SK-N-SH treated with all-trans-retinoic acid at 6 μM for 48 hours (cell line): ENCODE measurements around the gene CDCA3.

Experiments
- ARNTL ChIP-seq: fragments of 450-650 bp; formaldehyde crosslinking; IDR thresholded peaks from 2 replicates; pipeline ENCODE4 v1.5.0; 2020; ENCODE audit warnings: low read depth, mild to moderate bottlenecking, moderate library complexity, borderline replicate concordance
- CSRNP3 ChIP-seq: fragments of 250-450 bp; sonication (Bioruptor Pico); IDR thresholded peaks from 2 replicates; pipeline ENCODE4 v1.5.1; 2021; ENCODE audit warnings: mild to moderate bottlenecking, moderate library complexity
- ISL1 ChIP-seq: fragments of 250-450 bp; sonication (Bioruptor Pico); IDR thresholded peaks from 2 replicates; pipeline ENCODE4 v2.1.2; 2022; ENCODE audit warnings: mild to moderate bottlenecking, moderate library complexity
- RARB ChIP-seq: fragments of 250-450 bp; sonication (Bioruptor Pico); IDR thresholded peaks from 2 replicates; pipeline ENCODE4 v1.8.0; 2021; ENCODE audit warnings: mild to moderate bottlenecking, moderate library complexity
- TCF4 ChIP-seq: fragments of 250-450 bp; sonication (Bioruptor Pico); IDR thresholded peaks from 2 replicates; pipeline ENCODE4 v1.8.0; 2021; ENCODE audit warnings: mild to moderate bottlenecking, moderate library complexity, borderline replicate concordance
- ZC3H10 ChIP-seq: fragments of 250-450 bp; sonication (Bioruptor Pico); IDR thresholded peaks from 2 replicates; pipeline ENCODE4 v1.5.1; 2021; ENCODE audit warnings: mild to moderate bottlenecking, moderate library complexity
- ZFP30 ChIP-seq: fragments of 450-650 bp; formaldehyde crosslinking; IDR thresholded peaks from 2 replicates; pipeline ENCODE4 v1.5.0; 2022; ENCODE audit warnings: mild to moderate bottlenecking, moderate library complexity
- ZNF565 ChIP-seq: fragments of 450-650 bp; formaldehyde crosslinking; conservative IDR thresholded peaks from 2 replicates; pipeline ENCODE4 v1.5.0; 2020; ENCODE audit warnings: low read depth, mild to moderate bottlenecking, moderate library complexity
- ZNF70 ChIP-seq: fragments of 450-650 bp; formaldehyde crosslinking; IDR thresholded peaks from 2 replicates; pipeline ENCODE4 v1.5.0; 2020; ENCODE audit warnings: mild to moderate bottlenecking, moderate library complexity
- TF ChIP-seq, protein P1 (sequence below): fragments of 250-450 bp; sonication (Bioruptor Pico); IDR thresholded peaks from 2 replicates; pipeline ENCODE4 v1.8.0; 2020; ENCODE audit warnings: mild to moderate bottlenecking, moderate library complexity, borderline replicate concordance
- TF ChIP-seq, protein P2 (sequence below): fragments of 250-450 bp; sonication (Bioruptor Pico); IDR thresholded peaks from 2 replicates; pipeline ENCODE4 v1.5.1; 2020; ENCODE audit warnings: low read depth, mild to moderate bottlenecking, moderate library complexity
- TF ChIP-seq, protein P3 (sequence below): fragments of 250-450 bp; sonication (Bioruptor Pico); IDR thresholded peaks from 2 replicates; pipeline ENCODE4 v1.5.0; 2020; ENCODE audit warnings: mild to moderate bottlenecking, moderate library complexity

DNA sequence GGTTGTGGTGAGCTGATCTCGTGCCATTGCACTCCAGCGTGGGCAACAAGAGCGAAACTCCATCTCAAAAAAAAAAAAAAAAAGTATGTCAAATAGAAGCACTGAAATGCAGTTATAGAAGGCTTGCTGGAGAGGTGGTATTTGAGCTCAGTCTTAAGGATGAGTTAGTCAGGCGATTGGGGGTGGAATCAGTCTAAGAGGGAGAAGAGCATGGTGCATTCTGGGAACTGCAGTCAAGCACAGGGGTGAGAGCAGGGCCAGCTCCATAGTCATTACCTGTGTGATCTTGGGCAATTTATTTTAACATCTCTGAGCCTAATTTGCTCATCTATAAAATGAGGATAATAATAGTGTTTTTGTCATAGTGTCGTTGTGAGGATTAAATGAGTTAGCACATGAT, 16.2 kb downstream of the CDCA3 start:
- TF ChIP-seq ARNTL (CRISPR knock-in tag) (no peak), ZNF565 (CRISPR knock-in tag) (no peak), TCF4 (CRISPR knock-in tag) (no peak), ISL1 (CRISPR knock-in tag) (no peak), ZFP30 (CRISPR knock-in tag) (no peak), ZC3H10 (CRISPR knock-in tag) (no peak), ZNF70 (CRISPR knock-in tag) (no peak), RARB (no peak), CSRNP3 (CRISPR knock-in tag) (no peak)
- TF ChIP-seq, protein P1, sequence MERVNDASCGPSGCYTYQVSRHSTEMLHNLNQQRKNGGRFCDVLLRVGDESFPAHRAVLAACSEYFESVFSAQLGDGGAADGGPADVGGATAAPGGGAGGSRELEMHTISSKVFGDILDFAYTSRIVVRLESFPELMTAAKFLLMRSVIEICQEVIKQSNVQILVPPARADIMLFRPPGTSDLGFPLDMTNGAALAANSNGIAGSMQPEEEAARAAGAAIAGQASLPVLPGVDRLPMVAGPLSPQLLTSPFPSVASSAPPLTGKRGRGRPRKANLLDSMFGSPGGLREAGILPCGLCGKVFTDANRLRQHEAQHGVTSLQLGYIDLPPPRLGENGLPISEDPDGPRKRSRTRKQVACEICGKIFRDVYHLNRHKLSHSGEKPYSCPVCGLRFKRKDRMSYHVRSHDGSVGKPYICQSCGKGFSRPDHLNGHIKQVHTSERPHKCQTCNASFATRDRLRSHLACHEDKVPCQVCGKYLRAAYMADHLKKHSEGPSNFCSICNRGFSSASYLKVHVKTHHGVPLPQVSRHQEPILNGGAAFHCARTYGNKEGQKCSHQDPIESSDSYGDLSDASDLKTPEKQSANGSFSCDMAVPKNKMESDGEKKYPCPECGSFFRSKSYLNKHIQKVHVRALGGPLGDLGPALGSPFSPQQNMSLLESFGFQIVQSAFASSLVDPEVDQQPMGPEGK: no peak
- TF ChIP-seq, protein P2, sequence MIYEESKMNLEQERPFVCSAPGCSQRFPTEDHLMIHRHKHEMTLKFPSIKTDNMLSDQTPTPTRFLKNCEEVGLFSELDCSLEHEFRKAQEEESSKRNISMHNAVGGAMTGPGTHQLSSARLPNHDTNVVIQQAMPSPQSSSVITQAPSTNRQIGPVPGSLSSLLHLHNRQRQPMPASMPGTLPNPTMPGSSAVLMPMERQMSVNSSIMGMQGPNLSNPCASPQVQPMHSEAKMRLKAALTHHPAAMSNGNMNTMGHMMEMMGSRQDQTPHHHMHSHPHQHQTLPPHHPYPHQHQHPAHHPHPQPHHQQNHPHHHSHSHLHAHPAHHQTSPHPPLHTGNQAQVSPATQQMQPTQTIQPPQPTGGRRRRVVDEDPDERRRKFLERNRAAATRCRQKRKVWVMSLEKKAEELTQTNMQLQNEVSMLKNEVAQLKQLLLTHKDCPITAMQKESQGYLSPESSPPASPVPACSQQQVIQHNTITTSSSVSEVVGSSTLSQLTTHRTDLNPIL (CRISPR knock-in tag): no peak
- TF ChIP-seq, protein P3, sequence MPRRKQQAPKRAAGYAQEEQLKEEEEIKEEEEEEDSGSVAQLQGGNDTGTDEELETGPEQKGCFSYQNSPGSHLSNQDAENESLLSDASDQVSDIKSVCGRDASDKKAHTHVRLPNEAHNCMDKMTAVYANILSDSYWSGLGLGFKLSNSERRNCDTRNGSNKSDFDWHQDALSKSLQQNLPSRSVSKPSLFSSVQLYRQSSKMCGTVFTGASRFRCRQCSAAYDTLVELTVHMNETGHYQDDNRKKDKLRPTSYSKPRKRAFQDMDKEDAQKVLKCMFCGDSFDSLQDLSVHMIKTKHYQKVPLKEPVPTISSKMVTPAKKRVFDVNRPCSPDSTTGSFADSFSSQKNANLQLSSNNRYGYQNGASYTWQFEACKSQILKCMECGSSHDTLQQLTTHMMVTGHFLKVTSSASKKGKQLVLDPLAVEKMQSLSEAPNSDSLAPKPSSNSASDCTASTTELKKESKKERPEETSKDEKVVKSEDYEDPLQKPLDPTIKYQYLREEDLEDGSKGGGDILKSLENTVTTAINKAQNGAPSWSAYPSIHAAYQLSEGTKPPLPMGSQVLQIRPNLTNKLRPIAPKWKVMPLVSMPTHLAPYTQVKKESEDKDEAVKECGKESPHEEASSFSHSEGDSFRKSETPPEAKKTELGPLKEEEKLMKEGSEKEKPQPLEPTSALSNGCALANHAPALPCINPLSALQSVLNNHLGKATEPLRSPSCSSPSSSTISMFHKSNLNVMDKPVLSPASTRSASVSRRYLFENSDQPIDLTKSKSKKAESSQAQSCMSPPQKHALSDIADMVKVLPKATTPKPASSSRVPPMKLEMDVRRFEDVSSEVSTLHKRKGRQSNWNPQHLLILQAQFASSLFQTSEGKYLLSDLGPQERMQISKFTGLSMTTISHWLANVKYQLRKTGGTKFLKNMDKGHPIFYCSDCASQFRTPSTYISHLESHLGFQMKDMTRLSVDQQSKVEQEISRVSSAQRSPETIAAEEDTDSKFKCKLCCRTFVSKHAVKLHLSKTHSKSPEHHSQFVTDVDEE (CRISPR knock-in tag): no peak
